ACC112 (cell line): ENCODE data around the gene CEP126.
"Not testable (repeated sequence)": the region's sequence is repeated elsewhere in the genome, so short reads cannot be mapped to it uniquely, and the experiment has no call there.

ENCODE experiments used
- H2AFZ ChIP-seq: fragments of 200-600 bp; sonication (generic); one replicate; pipeline ENCODE4 v1.6.0; 2017; ENCODE audit warnings: antibody characterized with exemption, low read length; ENCODE audit not compliant: unreplicated experiment
- H3K27ac ChIP-seq: fragments of 200-600 bp; sonication (generic); 2 replicates; pipeline ENCODE4 v1.5.1; 2014; ENCODE audit warnings: low read depth, mild to moderate bottlenecking, antibody characterized with exemption, low read length, moderate library complexity
- H3K27me3 ChIP-seq: fragments of 200-600 bp; sonication (generic); 2 replicates; pipeline ENCODE4 v1.6.1; 2014; ENCODE audit warnings: mild to moderate bottlenecking, antibody characterized with exemption, low read length, moderate library complexity, mixed read lengths; ENCODE audit not compliant: insufficient read depth
- H3K36me3 ChIP-seq: fragments of 200-600 bp; sonication (generic); 2 replicates; pipeline ENCODE4 v1.6.1; 2016; ENCODE audit warnings: mild to moderate bottlenecking, antibody characterized with exemption, low read length, moderate library complexity, mixed read lengths; ENCODE audit not compliant: insufficient read depth
- H3K4me1 ChIP-seq: fragments of 200-600 bp; sonication (generic); one replicate; pipeline ENCODE4 v1.6.1; 2016; ENCODE audit warnings: low read length, mixed read lengths; ENCODE audit not compliant: insufficient read depth, unreplicated experiment, control insufficient read depth
- H3K4me3 ChIP-seq: fragments of 200-600 bp; sonication (generic); 2 replicates; pipeline ENCODE4 v1.5.1; 2014; ENCODE audit warnings: mild to moderate bottlenecking, low read depth, low read length
- H3K79me2 ChIP-seq: fragments of 200-600 bp; sonication (generic); one replicate; pipeline ENCODE4 v1.6.0; 2016; ENCODE audit warnings: low read length; ENCODE audit not compliant: control insufficient read depth, unreplicated experiment, insufficient read depth

The CEP126 gene

GRCh38 chr11:101929294-101929915 lies 14.6 kb downstream of the CEP126 start:
- Histone ChIP-seq H3K79me2 (no peaks in the 10 kb centered on the region), H3K27ac (no peak overlapping the region), H3K36me3 (no peaks in the 10 kb centered on the region), H2AFZ (no peak overlapping the region), H3K4me1 (no peaks in the 10 kb centered on the region), H3K27me3 (no peaks in the 10 kb centered on the region), H3K4me3 (no peak overlapping the region)

GRCh38 chr11:101931692-101932091 lies 16.9 kb downstream of the CEP126 start:
- Histone ChIP-seq H3K79me2 (no peaks in the 10 kb centered on the region), H3K27ac (no peak overlapping the region), H3K4me3 (no peak overlapping the region), H3K4me1 (no peaks in the 10 kb centered on the region), H3K36me3 (no peaks in the 10 kb centered on the region), H2AFZ (no peak overlapping the region), H3K27me3 (no peaks in the 10 kb centered on the region)

- Histone ChIP-seq H3K4me1 (no peaks in the 10 kb centered on the region), H3K79me2 (no peaks in the 10 kb centered on the region), H3K27ac (no peak overlapping the region)
Observed at GRCh38 chr11:101940901-101941520, 26.2 kb downstream of the CEP126 start.

GRCh38 chr11:101944923-101945322 lies 30.1 kb downstream of the CEP126 start:
- Histone ChIP-seq H3K4me3 (no peak overlapping the region), H3K36me3 (0 out of 2 replicates have a peak, but pooled peaks cover 2% of the 10 kb centered on the region), H3K4me1 (no peaks in the 10 kb centered on the region), H2AFZ (no peak overlapping the region), H3K79me2 (no peaks in the 10 kb centered on the region), H3K27ac (no peak overlapping the region), H3K27me3 (no peaks in the 10 kb centered on the region)

More at GRCh38 chr11:101940901-101941520, 26.2 kb downstream of the CEP126 start:
- H3K4me3 ChIP-seq = no peak overlapping the region
- no peaks in the 10 kb centered on the region for H3K36me3 ChIP-seq
- H3K27me3 ChIP-seq = no peaks in the 10 kb centered on the region
- no peak overlapping the region for H2AFZ ChIP-seq

GRCh38 chr11:101945448-101945847 lies 30.6 kb downstream of the CEP126 start:
- Histone ChIP-seq H3K79me2 (no peaks in the 10 kb centered on the region), H3K36me3 (0 out of 2 replicates have a peak, but pooled peaks cover 2% of the 10 kb centered on the region), H3K27ac (no peak overlapping the region), H3K4me1 (no peaks in the 10 kb centered on the region), H2AFZ (no peak overlapping the region), H3K4me3 (no peak overlapping the region), H3K27me3 (no peaks in the 10 kb centered on the region)

GRCh38 chr11:101949680-101950220 lies 34.9 kb downstream of the CEP126 start:
- Histone ChIP-seq H3K36me3 (0 out of 2 replicates have a peak, but pooled peaks cover 2% of the 10 kb centered on the region), H3K4me1 (no peaks in the 10 kb centered on the region), H3K79me2 (no peaks in the 10 kb centered on the region), H3K27me3 (no peaks in the 10 kb centered on the region), H3K27ac (no peak overlapping the region), H3K4me3 (no peak overlapping the region), H2AFZ (no peak overlapping the region)

GRCh38 chr11:101955278-101955677 lies 40.5 kb downstream of the CEP126 start:
- Histone ChIP-seq H3K4me1 (no peaks in the 10 kb centered on the region), H3K27ac (no peak overlapping the region), H3K36me3 (peaks cover 3% of the 10 kb centered on the region; the same call in 1 of the 2 replicates), H3K27me3 (no peaks in the 10 kb centered on the region), H2AFZ (no peak overlapping the region), H3K4me3 (no peak overlapping the region), H3K79me2 (no peaks in the 10 kb centered on the region)

GRCh38 chr11:101955701-101956100 lies 40.9 kb downstream of the CEP126 start:
- no peak overlapping the region for H3K27ac ChIP-seq

GRCh38 chr11:101960231-101960630 lies 45.4 kb downstream of the CEP126 start:
- Histone ChIP-seq H3K27me3 (no peaks in the 10 kb centered on the region), H3K79me2 (no peaks in the 10 kb centered on the region), H3K27ac (no peak overlapping the region), H3K4me1 (no peaks in the 10 kb centered on the region), H3K36me3 (peaks cover 3% of the 10 kb centered on the region; the same call in 1 of the 2 replicates), H3K4me3 (no peak overlapping the region), H2AFZ (no peak overlapping the region)

More at GRCh38 chr11:101955701-101956100, 40.9 kb downstream of the CEP126 start:
- peaks cover 3% of the 10 kb centered on the region; the same call in 1 of the 2 replicates for H3K36me3 ChIP-seq
- no peaks in the 10 kb centered on the region for H3K27me3 ChIP-seq
- no peak overlapping the region for H2AFZ ChIP-seq
- H3K4me1 ChIP-seq = no peaks in the 10 kb centered on the region
- no peak overlapping the region for H3K4me3 ChIP-seq
- H3K79me2 ChIP-seq = no peaks in the 10 kb centered on the region

- H3K4me3 ChIP-seq, H3K27ac ChIP-seq, H3K4me1 ChIP-seq, H2AFZ ChIP-seq, H3K36me3 ChIP-seq, H3K27me3 ChIP-seq, H3K79me2 ChIP-seq: not testable (repeated sequence)
Observed at GRCh38 chr11:101964200-101964599, 49.4 kb downstream of the CEP126 start.

- no peak overlapping the region for H3K27ac ChIP-seq
- H3K4me3 ChIP-seq = no peak overlapping the region
- H3K79me2 ChIP-seq = no peaks in the 10 kb centered on the region
- no peak overlapping the region for H2AFZ ChIP-seq
- no peaks in the 10 kb centered on the region for H3K27me3 ChIP-seq
- no peaks in the 10 kb centered on the region for H3K36me3 ChIP-seq
- H3K4me1 ChIP-seq = no peaks in the 10 kb centered on the region
Observed at GRCh38 chr11:101974255-101974654, 59.4 kb downstream of the CEP126 start.
